ENCODE results near the gene UBR2.

GRCh38 chr6:42624601-42625000 lies 60.8 kb downstream of the UBR2 start:
- TF ChIP-seq POLR2A (IDR thresholded peaks at IDR 0.05) (no peak), CTCF (IDR thresholded peaks at IDR 0.05) (no peak)

Data from thyroid gland (tissue), 4 donors.